HG03575 (cell line): ENCODE results near the gene HTRA3.

Experiments
- ATAC-seq: cut with Tn5 transposase; IDR thresholded peaks from one replicate; pipeline ENCODE4 v1.9.1; 2021; ENCODE audit not compliant: unreplicated experiment, insufficient number of reproducible peaks, low FRiP score; ENCODE audit errors: extremely low read depth

The HTRA3 gene

DNA sequence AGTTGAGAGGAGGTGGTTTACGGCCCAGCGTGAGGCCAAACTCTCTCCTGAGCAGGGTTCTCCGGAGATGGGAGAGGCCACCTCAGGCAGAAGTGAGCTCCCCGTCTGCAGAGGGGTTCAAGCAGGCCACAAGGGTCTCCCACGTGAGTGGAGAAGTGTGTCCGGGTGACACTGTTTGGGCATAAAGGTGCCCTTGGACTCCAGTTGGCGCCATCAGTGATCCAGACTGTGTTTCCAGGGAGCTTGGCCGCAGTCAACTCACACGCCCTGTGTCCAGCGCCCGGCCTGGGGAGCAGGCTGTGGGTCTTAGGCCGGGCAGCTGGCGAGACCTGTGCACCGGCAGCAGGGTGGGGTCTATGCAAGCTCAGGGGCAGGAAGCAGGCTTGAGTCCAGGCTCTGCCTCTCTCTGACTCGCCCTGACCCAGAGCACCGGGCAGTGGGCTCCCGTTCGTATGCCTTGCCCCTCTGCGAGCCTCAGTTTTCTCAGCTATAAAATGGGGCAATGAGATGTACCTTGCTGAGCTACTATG, 24.6 kb upstream of the HTRA3 start:
- ATAC-seq = no peak

DNA sequence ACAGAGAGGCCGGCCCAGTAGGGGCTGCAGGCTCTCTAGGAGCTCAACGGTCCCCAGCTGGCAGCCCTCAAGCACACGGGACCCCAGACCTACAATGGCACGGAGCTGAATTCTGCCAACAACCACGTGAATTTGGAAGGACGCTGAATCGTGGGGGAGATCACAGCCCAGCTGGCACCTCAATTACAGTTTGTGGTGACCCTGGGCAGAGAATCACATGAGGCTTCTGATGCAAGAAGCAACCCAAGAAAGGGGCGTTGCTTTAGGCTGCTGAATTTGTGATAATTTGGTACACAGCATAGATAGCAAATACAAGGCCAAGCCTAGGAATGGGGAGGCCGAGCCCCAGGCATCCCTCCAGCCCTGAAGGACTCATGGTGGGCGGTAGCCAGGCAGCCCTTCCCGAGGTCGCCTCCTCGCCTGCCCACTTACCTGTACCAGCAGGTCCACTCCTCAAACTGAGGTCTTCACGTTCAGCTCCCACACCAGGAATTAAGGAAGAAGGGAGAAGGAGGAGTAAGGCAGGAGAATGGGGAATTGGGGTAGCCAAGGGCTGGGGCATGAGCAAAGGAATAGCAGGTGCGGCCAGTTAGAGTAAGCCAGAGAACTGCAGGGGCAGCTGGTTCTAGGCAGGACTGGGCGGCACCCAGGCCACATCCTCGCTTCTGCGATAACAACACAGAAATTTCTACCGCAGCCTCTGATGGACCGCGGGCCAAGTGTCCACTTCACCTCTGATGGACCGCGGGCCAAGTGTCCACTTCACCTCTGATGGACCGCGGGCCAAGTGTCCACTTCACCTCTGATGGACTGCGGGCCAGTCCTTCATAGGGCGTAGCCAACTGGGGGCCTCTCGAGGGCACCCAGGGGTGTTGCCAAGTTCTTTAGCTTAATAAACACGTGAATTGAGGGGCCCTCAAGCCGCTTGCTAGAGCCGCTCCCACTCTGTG, 23.4 kb upstream of the HTRA3 start:
- no peak for ATAC-seq

DNA sequence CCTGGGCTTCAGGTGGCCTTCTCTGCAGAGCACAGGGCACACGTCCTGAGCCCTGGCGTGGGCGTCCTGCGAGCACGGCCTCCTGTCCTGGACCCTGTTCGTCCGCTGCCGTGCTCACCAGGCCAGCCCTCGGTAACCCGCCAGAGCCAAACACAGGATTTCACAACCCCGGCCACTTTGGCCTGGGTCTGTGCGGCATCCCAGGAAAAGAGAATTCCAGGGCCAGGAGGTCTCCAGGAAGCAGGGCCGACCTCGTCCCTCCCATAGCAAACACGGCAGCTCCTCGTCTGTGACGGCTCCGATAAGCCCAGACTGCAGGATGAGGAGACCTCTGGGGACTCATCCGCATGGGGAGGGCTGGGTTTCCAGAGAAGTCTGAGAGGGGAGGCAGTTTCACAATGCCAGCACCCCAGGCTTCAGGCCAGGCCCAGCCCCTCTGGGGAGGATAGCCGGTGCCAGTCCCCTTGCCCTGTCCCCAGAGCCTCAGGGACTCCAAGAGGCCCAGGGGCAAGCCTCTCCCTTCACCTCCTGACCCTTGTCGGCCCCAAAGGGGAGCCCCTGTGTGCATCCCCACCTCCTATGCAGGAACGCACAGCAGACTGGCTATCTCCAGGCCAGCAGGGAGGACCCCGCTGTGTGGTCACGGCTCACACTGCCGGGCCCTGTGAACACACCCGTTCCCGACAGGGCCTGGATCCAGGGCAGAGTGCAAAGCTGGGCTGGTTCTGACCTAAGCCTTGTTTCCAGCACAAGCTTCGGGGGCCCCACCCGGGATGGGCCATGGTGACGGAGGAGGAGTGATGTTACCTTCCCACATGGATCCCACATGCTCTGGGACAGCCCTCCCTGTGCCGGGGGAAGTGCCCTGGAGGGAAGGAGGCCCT, 22.3 kb upstream of the HTRA3 start:
- ATAC-seq = no peak

DNA sequence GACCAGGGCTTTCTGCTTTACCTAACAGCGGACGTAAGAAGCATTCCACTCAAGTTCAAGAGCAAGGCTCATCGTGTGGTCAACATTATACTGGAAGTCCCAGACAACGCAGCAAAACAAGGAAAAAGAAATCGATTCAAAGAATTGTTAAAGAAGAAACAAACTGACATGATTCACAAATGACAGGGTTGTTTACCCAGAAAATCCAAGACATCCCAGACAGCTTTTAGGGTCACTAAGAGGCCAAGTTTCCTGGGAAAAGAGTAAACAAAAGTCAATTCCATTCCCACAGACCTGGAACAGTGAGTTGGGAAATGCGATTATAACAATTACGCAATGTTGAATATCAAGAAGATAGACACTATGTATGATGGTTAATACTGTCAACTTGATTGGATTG, 21.5 kb upstream of the HTRA3 start:
- no peak for ATAC-seq

DNA sequence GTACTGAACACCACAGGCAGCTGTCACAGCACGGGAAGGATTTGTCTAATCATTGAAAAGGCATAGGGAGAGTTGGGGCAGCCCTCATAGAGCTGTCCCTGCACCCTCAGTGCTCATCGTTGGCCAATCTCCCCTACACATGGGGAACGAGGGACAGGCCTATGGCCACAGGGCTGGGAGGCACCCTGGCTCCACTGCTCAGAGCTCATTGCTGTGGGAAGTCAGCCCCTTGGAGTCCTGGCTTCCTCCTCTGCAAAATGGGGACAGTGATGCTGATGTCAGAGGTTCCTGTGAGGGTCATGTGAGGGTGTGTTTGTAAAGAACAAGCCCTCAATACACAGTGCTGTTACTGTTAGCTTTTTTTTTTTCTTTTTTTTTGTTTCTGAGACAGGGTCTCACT, 19.3 kb upstream of the HTRA3 start:
- ATAC-seq = no peak

DNA sequence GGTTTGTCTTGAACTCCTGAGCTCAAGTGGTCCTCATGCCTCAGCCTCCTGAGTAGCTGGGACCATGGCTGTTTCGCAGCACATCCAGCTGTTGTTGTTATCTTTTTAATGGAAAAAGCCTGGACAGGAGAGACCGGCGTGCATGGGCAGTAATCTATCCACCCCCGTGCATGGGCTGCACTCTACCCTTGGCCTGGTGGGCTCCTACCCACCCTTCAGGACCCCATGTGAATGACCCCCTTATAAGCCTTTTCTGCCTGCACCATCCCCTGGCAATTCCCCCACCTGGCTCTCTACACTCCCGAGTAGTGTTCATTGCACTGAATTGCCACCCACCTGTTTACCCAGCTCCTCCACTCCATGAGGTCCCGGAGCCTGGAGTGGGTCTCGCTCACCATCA, 18.9 kb upstream of the HTRA3 start:
- ATAC-seq = no peak

DNA sequence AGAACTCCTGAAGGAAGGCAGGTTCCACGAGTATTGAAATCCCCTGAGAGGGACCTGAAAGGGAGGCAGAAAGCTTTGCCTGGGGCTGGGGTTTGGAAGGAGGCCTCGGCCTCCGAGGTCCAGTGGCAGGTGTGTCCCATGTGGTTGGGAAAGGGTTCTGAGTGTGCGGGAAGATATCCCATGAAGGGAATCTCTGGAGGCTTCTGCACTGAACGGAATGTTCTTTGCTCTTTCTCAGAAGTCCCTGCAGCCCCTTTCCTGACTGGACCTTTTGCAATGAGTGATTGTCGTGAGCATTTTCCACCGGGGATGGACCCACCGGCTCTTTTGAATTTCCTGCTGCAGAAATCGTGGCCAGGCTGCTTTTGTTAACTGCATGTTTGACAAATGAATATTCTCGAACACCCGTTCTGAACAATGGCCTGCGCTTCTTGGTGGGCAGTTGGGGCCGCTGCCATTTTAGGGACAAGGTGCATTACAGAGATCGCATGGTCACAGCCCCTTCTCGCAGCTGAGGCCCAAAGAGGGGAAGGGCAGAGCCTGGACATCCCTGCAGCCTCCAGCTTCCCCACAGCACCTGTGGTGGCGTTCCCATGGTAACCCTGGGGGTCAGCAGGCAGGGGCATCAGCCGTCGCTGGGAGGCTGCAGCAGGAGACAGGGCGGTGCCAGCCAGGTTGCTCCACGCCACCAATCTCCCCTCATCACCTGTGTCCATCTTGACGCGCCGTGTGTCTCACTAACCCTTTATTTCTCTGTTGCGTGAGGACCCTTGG, 18.3 kb upstream of the HTRA3 start:
- no peak for ATAC-seq

DNA sequence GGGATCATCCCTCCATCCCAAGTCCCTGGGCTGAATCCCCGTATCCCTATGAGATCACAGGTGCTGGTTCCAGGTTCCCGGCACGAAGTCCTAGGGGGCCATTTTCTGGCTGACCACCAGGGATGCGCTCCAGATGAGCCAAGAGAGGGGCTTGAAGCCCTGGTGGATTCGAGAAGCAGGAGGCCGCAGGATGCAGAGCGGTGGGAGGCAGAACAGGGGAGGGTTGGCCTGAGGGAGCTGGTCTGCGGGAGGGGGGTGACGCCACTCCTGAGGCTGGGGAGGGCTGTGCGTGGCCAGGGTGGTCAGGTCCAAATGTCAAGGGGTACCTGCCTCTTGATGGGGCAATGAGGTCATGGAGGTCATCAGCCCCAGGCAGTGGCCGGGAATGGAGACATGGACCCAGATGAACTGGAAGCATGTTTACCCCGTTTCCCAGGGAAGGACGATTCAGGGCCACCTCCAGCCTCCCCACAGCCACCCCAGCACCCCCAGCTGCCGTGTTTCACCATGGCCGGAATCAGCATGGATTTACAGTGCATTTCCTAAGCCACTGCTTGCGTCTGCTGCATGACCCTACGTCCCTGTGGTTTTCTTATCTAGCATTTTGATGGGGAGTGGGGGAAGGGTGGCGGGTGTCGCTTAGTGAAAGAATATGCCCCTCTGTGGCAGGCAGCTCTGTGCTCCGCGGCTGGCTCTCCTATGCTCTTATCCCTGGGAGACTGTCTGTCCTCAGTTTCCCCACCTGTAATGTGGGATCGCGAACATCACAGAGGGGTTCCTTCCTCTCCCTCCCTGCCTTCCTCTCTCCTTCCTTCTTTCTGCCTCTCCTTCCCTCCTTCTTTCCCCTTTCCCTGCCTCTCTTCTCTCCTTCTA, 17.0 kb upstream of the HTRA3 start:
- ATAC-seq = no peak

DNA sequence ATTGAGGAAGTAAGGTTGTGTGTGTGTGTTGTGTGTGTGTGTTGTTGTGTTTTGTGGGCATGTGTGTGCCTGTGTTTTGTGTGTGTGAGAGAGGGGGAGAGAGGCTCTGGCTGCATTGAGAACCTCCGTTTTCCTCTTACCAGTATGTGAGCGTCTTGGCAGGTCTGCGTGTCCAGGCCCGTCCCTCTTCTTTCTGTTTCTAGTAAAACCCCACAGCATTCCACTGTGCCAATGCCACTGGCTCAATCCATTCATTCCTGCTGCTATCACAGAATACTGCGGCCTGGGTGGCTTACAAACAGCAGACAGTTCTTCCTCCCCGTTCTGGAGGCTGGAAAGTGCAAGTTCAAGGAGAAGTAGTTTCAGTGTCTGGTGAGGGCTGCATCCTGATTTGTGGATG, 15.5 kb upstream of the HTRA3 start:
- ATAC-seq = no peak

DNA sequence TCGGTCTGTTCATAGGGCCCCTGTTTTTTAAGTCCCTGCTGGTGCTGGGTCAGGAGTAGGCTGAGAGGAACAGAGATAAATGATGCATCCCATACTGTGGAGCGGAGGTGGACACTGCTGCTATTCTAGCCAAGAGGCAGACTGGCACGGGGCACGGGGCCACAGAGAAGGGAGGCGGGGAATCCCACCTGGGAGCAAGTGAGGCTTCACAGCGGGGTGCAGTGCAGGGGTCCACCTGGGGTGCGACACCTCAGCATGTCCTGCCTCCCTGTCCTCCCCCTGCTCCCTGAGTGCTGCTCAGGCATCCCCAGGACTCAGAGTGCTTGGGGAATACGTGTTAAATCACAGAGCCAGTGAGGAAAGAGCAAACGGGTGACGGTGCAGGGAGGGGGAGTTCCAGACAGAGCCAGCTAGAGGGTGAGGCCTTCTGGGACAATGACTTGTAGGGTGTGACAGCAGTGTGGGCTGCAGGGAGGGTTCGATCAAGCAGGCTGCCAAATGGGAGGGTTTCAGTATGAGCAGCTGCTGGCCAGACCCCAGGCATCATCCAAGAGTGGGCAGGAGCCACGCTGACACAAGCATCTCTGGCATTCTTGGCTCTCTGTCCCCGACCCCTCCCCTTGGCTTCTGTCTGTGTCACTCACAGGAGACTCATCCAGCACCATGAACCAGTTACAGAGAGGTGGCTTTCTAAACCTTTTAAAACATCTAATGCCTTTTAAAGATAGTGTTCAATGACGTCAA, 13.7 kb upstream of the HTRA3 start:
- ATAC-seq = no peak

DNA sequence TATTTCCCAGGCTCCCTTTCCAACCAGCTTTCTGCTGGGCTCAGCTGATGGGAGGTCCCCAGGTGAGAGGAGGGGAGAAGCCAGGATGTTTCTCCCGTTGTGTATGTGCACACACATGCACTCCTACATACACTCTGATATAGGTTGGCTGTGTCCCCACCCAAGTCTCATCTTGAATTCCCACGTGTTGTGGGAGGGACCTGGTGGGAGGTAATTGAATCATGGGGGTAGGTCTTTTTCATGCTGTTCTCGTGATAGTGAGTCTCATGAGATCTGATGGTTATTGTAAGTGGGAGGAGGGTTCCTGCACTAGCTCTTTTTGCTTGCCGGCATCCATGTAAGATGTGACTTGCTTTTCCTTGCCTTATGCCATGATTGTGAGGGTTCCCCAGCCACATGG, 11.7 kb upstream of the HTRA3 start:
- ATAC-seq = no peak

DNA sequence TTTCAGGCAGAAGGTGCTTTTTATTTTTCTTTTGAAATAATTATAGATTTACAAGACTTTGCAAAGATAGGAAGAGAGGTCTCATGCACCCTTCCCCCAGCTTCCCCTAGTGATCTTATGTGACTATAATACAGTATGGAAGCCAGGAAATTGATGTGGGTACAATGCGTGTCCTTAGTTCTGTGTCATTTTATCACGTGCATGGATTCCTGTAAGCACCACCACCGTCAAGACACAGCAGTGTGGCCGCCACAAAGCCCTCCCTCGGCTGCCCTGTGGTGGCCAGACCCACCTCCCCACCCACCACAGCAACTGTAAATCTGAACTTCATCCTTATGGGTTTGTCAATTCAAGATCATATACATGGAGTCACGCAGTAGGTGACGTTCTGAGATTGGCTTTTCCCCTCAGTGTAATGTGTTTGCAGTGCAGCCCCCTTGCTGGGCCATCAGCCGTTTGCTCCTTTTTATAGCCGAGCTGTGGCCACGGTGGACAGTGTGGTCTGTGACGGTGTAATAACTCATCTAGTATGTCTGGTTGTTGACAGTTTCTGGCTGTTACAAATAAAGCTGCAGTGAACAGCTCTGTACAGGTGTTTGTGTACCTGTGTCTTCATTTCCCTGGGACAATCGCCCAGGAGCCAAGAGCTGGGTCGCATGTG, 10.9 kb upstream of the HTRA3 start:
- no peak for ATAC-seq

DNA sequence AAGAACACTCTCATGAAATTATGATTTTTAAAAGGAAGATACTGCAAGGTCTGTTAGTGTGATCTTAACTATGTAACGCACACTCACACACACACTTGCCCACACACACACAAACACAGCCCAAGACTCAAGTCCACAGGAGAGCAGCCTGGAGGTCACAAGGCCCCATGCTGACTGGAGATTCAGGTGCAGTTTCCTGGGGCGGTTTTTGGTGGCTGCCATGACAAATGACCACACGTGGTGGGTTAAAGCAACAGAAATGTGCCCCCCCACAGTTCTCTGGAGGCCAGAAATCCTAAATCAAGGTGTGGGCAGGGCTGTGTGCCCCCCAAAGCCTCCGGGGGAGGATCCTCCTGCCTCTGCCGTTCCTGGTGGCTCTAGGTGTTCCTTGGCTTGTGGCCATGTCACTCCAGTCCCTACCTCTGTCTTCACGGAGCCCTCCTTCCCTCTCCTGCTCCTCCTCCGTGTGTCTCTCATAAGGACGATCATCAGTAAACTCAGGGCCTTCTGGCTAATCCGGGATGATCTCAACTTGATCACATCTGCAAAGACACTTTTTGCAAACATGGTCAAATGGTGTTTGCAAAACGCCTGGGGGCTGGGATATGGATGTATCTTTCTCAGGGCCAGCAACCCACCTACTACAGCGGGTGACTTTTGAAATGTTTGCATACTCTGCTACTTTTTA, 9.7 kb upstream of the HTRA3 start:
- no peak for ATAC-seq

DNA sequence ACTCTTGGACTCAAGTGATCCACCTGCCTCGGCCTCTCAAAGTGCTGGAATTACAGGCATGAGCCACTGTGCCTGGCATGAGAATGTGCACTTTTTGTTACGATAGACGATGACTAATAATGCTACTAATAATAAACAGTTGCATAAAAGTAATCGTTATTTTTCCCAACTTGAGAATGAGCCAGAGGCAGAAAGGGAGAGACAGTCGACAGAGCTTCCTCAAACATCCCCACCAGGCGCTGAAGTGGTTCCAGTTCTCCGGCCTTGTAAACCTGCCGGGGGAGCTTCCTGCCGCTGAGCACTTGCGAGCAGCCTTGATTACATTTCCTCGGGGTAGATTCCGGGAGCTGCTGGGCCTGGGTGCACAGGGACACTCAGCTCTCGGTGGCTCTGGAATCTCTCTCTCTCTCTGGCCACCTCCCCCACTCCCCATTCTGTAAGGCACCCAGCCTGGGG, 8.9 kb upstream of the HTRA3 start:
- ATAC-seq = no peak

DNA sequence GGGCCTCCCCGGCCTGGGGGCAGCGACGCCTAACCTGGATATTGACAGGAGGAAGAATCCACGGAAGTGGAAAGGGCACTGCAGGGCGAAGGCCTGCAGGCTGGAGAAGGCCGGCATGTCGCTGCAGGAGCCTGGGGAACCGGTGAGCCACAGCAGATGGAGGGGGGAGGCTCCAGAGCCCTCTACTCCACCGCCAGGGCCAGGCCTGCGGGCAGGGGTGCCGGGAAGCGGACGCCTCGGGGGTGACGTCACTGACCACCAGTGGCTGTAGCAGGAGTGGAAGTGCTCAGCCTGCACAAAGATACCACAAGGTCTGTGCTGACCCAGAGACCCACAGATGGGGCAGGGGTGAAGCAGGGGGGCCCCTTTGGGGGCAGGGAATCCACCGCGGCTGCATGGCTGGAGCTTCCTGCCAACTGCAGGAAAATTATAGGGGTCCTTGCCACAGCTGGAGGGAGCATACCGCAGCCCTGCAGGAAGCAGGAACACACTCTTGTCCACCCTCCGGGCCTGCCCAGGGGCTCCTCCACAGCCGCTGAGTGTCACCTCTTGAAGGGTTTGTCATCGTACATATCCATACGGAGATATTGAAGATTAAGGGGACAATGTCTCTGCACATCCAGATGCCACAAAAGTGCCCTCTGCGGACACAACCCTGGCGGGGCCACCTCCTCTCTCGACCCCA, 7.6 kb upstream of the HTRA3 start:
- ATAC-seq = no peak
